ENCODE measurements around the gene RSPH10B2. TPM values are rescaled to one million over a fixed set of nuclear protein-coding genes. Genes with fewer than 3 reads are reported as not detected.
"Not testable (repeated sequence)": the region's sequence is repeated elsewhere in the genome, so short reads cannot be mapped to it uniquely, and the experiment has no call there.

RSPH10B2 gene
- total RNA-seq, 1 donor from 2014 or later: 1.2 TPM

DNA sequence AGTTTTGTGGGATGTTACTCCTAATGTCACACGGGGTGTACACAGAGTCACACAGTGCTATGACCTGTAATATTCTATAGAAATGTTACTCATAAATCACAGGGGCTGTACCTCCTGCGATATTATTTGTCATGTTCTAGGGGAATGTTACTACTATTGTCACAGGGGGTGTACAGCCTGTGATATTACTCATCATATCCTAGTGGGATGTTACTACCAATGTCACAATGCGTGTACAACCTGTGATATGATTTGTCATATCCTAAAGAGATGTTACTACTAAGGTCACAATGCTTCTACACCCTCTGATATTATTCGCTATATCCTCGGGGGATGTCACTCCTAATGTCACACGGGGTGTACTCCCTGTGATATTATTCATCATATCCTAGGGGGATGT, 79.7 kb downstream of the RSPH10B2 start:
- no peak for FAIRE-seq

DNA sequence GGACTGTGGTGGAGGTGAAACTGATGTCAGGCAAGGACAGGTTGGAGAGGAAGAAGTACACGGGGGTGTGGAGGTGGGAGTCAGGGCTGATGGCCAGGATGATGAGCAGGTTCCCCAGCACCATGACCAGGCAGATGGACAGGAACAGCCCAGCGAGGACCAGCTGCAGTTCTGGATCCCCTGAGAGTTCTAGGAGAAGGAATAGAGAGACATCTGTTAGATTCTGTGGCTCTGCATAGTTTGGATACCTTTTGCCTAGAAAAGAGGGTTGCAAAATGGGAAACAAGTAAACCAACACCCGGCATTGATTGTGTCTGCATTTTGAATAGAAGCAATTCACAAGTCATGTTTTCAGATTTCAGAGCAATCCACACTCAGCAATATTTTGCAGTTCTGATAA, 81.6 kb downstream of the RSPH10B2 start:
- not testable (repeated sequence) for FAIRE-seq; DNase-seq (ENCODE audit: low spot score in 2 of 2)

More for the DNA sequence above, 79.7 kb downstream of the RSPH10B2 start:
- no peak for DNase-seq (ENCODE audit: low spot score in 2 of 2)

DNA sequence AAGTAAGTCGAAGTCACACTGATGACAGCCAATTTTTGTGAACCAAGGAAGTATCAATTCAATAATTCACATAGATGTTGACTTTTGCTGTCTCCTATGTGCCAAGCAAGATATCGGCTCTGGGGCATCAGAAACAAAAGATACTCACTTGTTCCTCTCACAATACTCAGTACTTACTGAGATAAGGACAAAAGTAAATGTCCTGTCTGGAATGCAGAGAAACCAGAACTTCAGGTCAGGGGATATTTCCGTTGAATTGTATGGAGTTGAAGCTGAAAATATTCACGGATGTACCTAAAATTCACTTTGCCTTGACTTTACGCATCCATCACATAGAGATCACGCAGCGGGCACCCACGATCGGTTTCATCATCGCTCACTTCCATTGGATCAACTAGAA, 83.2 kb downstream of the RSPH10B2 start:
- DNase-seq (ENCODE audit: low spot score in 2 of 2); FAIRE-seq: not testable (repeated sequence)

DNA sequence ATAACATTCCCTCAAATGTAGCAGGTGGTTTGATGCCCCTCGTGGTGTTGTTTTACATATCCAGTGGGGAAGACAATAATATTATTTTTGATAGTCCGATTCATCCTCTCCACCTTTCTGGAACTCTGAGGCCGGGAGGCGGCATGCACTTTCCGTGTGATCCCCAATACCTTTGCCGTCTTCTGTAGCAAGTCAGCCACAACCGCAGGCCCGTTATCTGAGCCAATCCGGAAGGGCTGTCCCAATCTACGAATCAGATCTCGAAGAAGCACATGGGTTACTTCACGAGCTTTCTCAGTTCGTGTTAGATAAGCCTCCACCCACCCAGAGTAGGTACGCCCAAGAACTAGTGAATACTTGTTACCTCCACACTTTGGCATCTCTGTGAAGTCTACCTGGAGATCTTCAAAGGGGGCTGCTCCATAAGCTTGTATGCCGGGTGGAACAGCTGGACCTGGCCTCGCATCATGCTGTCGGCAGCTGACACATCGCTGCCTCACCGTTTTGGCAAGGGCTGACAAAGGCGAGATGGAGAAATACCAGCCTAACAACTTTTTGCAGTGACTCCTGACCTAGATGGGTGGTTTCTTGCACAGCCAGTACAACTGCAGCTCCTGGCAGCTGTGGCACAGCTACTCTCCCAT, 88.5 kb downstream of the RSPH10B2 start:
- FAIRE-seq; DNase-seq (ENCODE audit: low spot score in 2 of 2): not testable (repeated sequence)

DNA sequence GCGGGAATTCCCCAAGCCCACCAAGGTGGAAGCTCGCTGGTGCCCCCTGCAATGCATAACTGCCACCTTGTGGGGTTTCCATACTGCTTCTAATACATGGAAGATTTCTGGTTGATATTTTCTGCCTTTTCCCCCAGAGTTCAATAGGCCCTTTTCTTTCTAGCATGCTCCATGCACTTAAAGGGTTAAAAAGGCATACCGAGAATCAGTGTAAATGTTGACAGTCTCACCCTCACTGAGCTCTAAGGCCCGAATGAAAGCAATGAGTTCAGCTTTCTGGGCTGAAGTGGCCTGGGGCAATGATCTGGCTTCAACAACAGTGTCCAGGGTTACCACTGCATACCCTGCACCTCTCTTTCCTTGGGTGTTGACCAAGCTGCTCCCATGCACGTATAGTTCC, 89.2 kb downstream of the RSPH10B2 start:
- DNase-seq (ENCODE audit: low spot score in 2 of 2); FAIRE-seq: not testable (repeated sequence)

DNA sequence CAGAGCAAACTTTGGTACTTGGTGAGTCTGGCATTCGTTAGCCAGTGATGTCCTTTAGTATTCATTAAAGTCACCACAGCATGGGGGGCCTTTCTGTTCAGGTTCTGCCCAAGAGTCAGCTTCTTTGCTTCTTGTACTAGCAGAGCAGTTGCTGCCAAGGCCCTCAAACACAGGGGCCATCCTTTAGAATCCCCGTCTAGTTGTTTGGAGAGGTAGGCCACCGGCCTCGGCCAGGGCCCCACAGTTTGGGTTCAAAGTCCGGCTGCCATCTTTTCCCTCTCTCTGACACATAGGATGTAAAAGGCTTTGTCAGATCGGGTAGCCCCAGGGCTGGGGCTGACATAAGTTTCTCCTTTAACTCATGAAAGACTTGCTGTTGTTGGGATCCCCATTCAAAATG, 89.8 kb downstream of the RSPH10B2 start:
- DNase-seq (ENCODE audit: low spot score in 2 of 2); FAIRE-seq: not testable (repeated sequence)

DNA sequence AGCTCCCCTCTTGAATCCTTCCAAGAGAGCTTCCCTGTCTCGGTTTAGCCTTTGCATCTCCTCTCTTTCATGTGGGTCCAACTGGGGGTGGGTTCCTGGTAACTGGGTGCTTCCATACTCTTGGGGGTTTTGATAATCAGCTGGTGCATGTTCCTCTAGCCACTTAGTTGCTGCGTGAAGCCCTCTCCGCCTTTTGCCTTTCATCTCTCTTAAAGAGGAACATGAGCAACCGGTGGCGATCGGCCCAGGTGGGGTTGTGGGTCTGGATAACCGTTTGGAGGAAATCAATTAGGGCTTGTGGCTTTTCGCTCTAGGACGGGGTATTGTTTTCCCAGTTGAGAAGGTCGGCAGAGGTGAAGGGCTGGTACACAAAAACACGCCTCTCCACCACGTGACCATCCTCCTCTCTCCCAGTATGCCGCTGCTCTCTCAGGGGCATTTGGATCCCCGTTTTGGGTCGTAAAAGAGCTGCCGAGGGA, 92.1 kb downstream of the RSPH10B2 start:
- not testable (repeated sequence) for DNase-seq (ENCODE audit: low spot score in 2 of 2); FAIRE-seq

DNA sequence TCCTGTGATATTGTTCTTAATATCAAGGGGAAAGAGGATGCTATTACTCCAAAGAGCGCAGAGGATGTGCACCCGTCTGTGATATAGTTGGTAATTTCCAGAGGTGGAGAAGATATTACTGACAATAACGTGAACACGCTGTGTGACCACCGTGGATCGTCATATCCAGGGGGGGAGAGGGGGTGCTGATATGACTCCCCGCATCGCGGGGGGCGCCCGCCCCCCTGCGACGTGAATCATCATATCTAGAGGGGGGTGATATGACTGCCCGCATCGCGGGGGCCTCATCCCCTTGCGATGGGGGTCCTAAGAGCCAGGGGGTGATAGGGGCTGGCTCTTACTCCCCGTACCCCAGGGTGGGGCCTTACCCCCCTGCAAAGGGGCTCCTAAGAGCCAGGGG, 93.8 kb downstream of the RSPH10B2 start:
- not testable (repeated sequence) for FAIRE-seq; DNase-seq (ENCODE audit: low spot score in 2 of 2)

Other genes with a start within 250 kb of the RSPH10B2 start
- 0.41 TPM for gene GRID2IP, start 202.6 kb upstream of the RSPH10B2 start, total RNA-seq
- 52.2 TPM for gene ZDHHC4, start 176.6 kb upstream of the RSPH10B2 start, total RNA-seq
- gene INTS15, start 164.1 kb upstream of the RSPH10B2 start, total RNA-seq: 22.4 TPM
- gene ZNF853, start 138.5 kb upstream of the RSPH10B2 start, total RNA-seq: 23.6 TPM
- 15.5 TPM for gene ZNF316, start 116.8 kb upstream of the RSPH10B2 start, total RNA-seq
- 28.1 TPM for gene ZNF12, start 47.2 kb upstream of the RSPH10B2 start, total RNA-seq
- 117 TPM for gene CCZ1B, start 72.2 kb downstream of the RSPH10B2 start, total RNA-seq

Measured in frontal cortex (tissue), 4 donors.